CD4-positive, CD25-positive, alpha-beta regulatory T cell (primary cell): ENCODE measurements around the gene FBLN7. TPM values are rescaled to one million over a fixed set of nuclear protein-coding genes. Genes with fewer than 3 reads are reported as not detected.

Experiments
- ATAC-seq, 2 donors: fragments of 150-1000 bp; cut with Tn5 transposase; one replicate each; pipeline ENCODE4 v1.10.0; 2021; ENCODE audit warnings: low read depth in 2 of 2, moderate number of reproducible peaks in 2 of 2, moderate library complexity in 1 of 2
- DNase-seq, 3 donors: peaks; one replicate each; pipeline versions ENCODE4 v3.0.0 to v3.0.0-alpha.2; 2012 to 2022; ENCODE audit warnings: mixed read lengths in 1 of 3
- H3K27ac ChIP-seq: one replicate; pipeline ENCODE4 v1.7.0; 2013; ENCODE audit warnings: mild to moderate bottlenecking, low read length; ENCODE audit not compliant: insufficient read depth, poor library complexity, severe bottlenecking
- H3K27me3 ChIP-seq: one replicate; pipeline ENCODE4 v1.7.0; 2013; ENCODE audit warnings: low read length; ENCODE audit not compliant: control insufficient read depth, insufficient read depth
- H3K36me3 ChIP-seq: one replicate; pipeline ENCODE4 v1.7.0; 2013; ENCODE audit warnings: mild to moderate bottlenecking, low read length, moderate library complexity; ENCODE audit not compliant: control insufficient read depth, insufficient read depth
- H3K4me1 ChIP-seq: 2 replicates; pipeline ENCODE4 v1.7.0; 2013; ENCODE audit warnings: mild to moderate bottlenecking, low read length; ENCODE audit not compliant: insufficient read depth, control insufficient read depth, poor library complexity, severe bottlenecking
- H3K4me3 ChIP-seq: one replicate; pipeline ENCODE4 v1.7.0; 2013; ENCODE audit warnings: low read depth, mild to moderate bottlenecking, low read length, moderate library complexity
- H3K9me3 ChIP-seq, 2 experiments: 1 replicate in 1 of 2; 2 replicates in 1 of 2; pipeline ENCODE4 v1.7.0; 2013; ENCODE audit warnings: low read length in 2 of 2, mild to moderate bottlenecking in 1 of 2, moderate library complexity in 1 of 2; ENCODE audit not compliant: control insufficient read depth in 2 of 2
- H3K27ac Mint-ChIP-seq, 3 donors: one replicate each; pipeline ENCODE4 v1.8.0; 2020 to 2022; ENCODE audit warnings: mild to moderate bottlenecking in 3 of 3, mixed read lengths in 3 of 3, moderate library complexity in 2 of 3
- H3K27me3 Mint-ChIP-seq: one replicate; pipeline ENCODE4 v1.8.0; 2022; ENCODE audit warnings: mild to moderate bottlenecking, mixed read lengths
- H3K36me3 Mint-ChIP-seq: one replicate; pipeline ENCODE4 v1.8.0; 2020; ENCODE audit warnings: mixed read lengths
- H3K4me1 Mint-ChIP-seq, 4 donors: one replicate each; pipeline ENCODE4 v1.8.0; 2020 to 2022; ENCODE audit warnings: mixed read lengths in 4 of 4, mild to moderate bottlenecking in 1 of 4
- H3K4me3 Mint-ChIP-seq, 4 donors: one replicate each; pipeline ENCODE4 v1.8.0; 2020 to 2022; ENCODE audit warnings: mild to moderate bottlenecking in 4 of 4, mixed read lengths in 4 of 4, moderate library complexity in 3 of 4
- H3K9me3 Mint-ChIP-seq, 7 donors: one replicate each; pipeline ENCODE4 v1.8.0; 2020 to 2022; ENCODE audit warnings: mixed read lengths in 7 of 7, mild to moderate bottlenecking in 3 of 7, moderate library complexity in 2 of 7
- polyA plus RNA-seq, 4 donors: library from polyadenylated mRNA; unstranded; fragments of 300-500 nt; fragmentation: Illumina TruSeq; gene quantifications; one replicate each; pipeline ENCODE4 v1.2.3, GENCODE V29; 2021
- total RNA-seq: library from RNA; stranded (reverse); gene quantifications from one replicate; pipeline ENCODE4 v1.2.3, GENCODE V29; 2022

Gene FBLN7
- total and polyA plus RNA-seq, 5 donors from 2014 or later: 19.3 to 40.2 (median 36.0) TPM

DNA sequence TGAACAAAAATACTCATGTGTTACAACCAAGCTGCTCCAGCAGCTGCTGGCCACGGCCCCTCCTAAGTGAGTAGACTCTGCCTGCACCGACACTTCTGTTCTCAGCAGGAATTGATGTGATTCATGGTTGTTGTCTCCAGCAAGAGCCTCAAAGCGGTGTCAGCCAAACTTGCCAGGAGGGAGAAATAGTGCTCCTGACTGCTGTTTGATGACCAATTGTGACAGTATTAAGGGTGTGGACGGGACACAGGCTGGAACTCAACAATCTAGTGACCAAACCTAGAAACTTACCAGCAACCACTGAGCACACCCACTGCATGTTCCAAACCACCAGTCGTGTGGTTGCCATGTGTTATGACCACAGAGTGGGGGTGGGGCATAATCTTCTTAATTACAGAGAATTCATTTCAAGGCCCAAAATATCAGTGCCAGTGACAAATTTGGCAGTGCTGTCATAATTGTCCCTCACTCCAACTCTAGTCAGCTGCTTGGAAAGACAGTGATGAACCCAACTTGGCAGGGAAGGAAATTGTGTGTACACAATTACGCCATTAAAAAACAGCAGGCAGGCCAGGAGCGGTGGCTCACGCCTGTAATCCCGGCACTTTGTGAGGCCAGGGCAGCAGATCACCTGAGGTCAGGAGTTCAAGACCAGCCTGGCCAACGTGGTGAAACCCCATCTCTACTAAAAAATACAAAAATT is 30.4 kb downstream of the FBLN7 start:
- Histone ChIP-seq H3K36me3 (no peaks in the 10 kb centered on the region), H3K27ac (no peak overlapping the region), H3K4me3 (no peak overlapping the region), H3K9me3 (no peaks in the 10 kb centered on the region), H3K27me3 (no peaks in the 10 kb centered on the region), H3K4me1 (peaks cover 8% of the 10 kb centered on the region)
- H3K36me3 Mint-ChIP-seq: no peaks in the 10 kb centered on the region
- DNase-seq (no peak), ATAC-seq (no peak)
- H3K9me3 Mint-ChIP-seq: no peaks in the 10 kb centered on the region
- peak overlapping the region in 2 of 3 donors; percentile 53 to 90 for H3K27ac Mint-ChIP-seq
- no peak overlapping the region for H3K4me3 Mint-ChIP-seq
- H3K27me3 Mint-ChIP-seq: peaks cover 5% of the 10 kb centered on the region
- peaks cover 6 to 25% (median 12%) of the 10 kb centered on the region in 4 donors for H3K4me1 Mint-ChIP-seq

DNA sequence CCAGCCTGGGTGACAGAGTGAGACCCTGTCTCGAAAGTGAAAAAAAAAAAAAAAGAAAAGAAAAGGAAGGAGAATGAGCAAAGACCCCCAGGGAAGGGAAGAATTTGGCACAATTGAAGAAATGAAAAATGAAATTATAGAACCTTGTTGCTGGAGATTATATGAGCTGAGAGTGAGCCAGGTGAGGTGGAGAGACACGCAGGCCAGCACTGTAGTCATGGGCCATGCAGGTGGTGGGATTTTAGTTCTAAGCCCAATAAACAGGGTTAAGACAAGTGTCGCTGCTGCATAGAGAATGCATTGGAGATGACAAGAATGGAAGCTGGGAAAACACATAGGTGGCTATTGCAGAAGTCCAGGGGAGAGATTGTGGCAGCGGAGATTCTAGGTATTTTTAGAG is 32.3 kb downstream of the FBLN7 start:
- DNase-seq: no peak
- Histone ChIP-seq H3K27me3 (no peaks in the 10 kb centered on the region), H3K9me3 (no peaks in the 10 kb centered on the region), H3K4me1 (peaks cover 8% of the 10 kb centered on the region), H3K4me3 (no peak overlapping the region), H3K36me3 (no peaks in the 10 kb centered on the region), H3K27ac (no peak overlapping the region)
- H3K4me1 Mint-ChIP-seq: peaks cover 6 to 36% (median 13%) of the 10 kb centered on the region in 4 donors
- H3K4me3 Mint-ChIP-seq: no peak overlapping the region
- ATAC-seq: no peak
- H3K36me3 Mint-ChIP-seq: no peaks in the 10 kb centered on the region
- H3K27me3 Mint-ChIP-seq: peaks cover 5% of the 10 kb centered on the region
- H3K9me3 Mint-ChIP-seq: no peaks in the 10 kb centered on the region
- no peak overlapping the region for H3K27ac Mint-ChIP-seq

DNA sequence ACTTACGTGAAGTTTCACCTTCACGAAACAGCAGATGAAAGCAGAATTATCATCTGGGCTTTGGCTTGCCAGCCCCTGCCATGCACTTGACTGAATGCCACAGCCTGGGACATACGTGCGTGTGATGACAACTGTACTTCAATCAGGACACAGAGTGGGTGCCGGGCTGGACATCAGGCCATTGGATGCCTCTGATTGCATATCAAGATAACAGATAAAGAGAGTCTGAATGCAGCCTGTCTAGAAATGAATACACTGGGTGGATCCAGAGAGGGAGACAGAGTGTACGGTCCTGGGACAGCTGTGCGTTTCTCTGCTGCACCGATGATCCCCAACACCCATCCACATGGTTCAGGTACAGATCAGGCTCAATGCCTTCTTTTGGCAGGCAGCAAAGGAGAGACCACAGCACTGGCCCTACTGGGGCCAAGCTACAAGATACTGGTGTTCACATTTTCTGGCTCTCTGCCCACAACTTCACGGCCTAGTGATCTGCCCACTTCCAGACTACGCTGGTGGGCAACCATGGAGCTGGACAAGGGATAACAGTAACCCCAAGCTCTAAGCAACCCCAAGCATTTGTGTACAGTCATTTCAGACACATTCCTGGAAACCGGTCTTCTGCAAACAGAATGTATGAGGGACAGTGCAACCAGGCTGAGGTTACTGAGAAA is 35.6 kb downstream of the FBLN7 start:
- H3K27me3 ChIP-seq: no peaks in the 10 kb centered on the region
- H3K36me3 Mint-ChIP-seq: no peaks in the 10 kb centered on the region
- DNase-seq: peak in 1 of 3 donors; percentile 29
- peak overlapping the region; percentile 24 for H3K4me3 ChIP-seq
- H3K9me3 ChIP-seq: no peaks in the 10 kb centered on the region
- H3K4me1 ChIP-seq: no peaks in the 10 kb centered on the region
- H3K27ac ChIP-seq: no peak overlapping the region
- peaks cover 2 to 24% (median 12%) of the 10 kb centered on the region in 4 donors for H3K4me1 Mint-ChIP-seq
- H3K36me3 ChIP-seq: no peaks in the 10 kb centered on the region
- no peaks in the 10 kb centered on the region for H3K9me3 Mint-ChIP-seq
- H3K4me3 Mint-ChIP-seq: peak overlapping the region; percentile 11 to 76 (median 55)
- no peak for ATAC-seq
- H3K27me3 Mint-ChIP-seq: peaks cover 5% of the 10 kb centered on the region
- H3K27ac Mint-ChIP-seq: peak overlapping the region; percentile 9 to 81 (median 76)

DNA sequence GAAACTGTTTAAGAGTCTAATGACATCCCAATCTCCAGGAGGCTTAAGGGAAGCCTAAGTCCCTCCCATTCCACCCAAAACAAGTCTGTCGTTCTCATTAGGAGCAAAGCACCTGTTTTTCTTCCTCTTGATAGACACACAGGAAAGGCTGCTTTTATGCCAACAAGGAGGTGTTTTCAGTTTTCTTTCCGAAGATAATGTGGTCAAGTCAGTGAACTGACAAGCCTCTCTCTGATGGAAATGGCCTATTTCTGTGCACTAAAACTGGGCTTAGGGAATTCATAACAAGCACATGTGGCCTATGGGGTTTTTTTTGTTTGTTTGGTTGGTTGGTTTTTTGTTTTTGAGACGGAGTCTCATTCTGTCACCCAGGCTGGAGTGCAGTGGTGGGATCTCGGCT is 36.2 kb downstream of the FBLN7 start:
- ATAC-seq: no peak
- no peaks in the 10 kb centered on the region for H3K9me3 ChIP-seq
- H3K36me3 ChIP-seq: no peaks in the 10 kb centered on the region
- no peaks in the 10 kb centered on the region for H3K36me3 Mint-ChIP-seq
- peaks cover 5% of the 10 kb centered on the region for H3K27me3 Mint-ChIP-seq
- no peaks in the 10 kb centered on the region for H3K27me3 ChIP-seq
- no peaks in the 10 kb centered on the region for H3K4me1 ChIP-seq
- peak overlapping the region; percentile 3 for H3K4me3 ChIP-seq
- H3K4me3 Mint-ChIP-seq: peak overlapping the region in 2 of 4 donors; percentile 2 to 11
- peak overlapping the region in 2 of 3 donors; percentile 9 to 71 for H3K27ac Mint-ChIP-seq
- peaks cover 5 to 30% (median 14%) of the 10 kb centered on the region in 4 donors for H3K4me1 Mint-ChIP-seq
- no peaks in the 10 kb centered on the region for H3K9me3 Mint-ChIP-seq
- H3K27ac ChIP-seq: no peak overlapping the region
- DNase-seq: peak in 1 of 3 donors; percentile 27

DNA sequence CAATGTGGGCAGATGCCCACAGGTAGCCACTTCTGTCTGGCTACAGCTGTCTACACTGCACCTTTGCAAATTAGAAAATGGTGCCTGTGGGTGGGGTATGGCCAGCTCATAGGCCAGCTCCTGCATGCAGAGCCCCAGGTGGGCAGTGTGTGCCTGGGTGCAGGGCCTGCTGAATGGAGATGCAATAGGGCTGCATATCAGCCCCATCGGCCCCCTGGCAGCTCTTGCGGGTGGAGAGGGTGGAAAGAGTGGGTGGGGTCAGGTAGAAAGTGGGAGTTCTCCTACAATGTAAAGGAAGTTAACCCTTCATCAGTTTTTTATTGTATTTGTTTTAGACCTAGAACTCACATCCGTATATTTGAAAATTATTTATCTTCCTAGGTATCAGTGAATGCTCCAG is 37.1 kb downstream of the FBLN7 start:
- Histone ChIP-seq H3K27ac (no peak overlapping the region), H3K36me3 (no peaks in the 10 kb centered on the region), H3K4me1 (no peaks in the 10 kb centered on the region), H3K27me3 (no peaks in the 10 kb centered on the region), H3K4me3 (no peak overlapping the region), H3K9me3 (no peaks in the 10 kb centered on the region)
- Mint-ChIP-seq H3K4me3 (peak overlapping the region in 1 of 4 donors; percentile 7), H3K36me3 (no peaks in the 10 kb centered on the region), H3K9me3 (no peaks in the 10 kb centered on the region), H3K4me1 (peaks cover 5 to 39% (median 20%) of the 10 kb centered on the region in 4 donors), H3K27ac (no peak overlapping the region), H3K27me3 (peaks cover 5% of the 10 kb centered on the region)
- no peak for DNase-seq
- ATAC-seq: no peak

DNA sequence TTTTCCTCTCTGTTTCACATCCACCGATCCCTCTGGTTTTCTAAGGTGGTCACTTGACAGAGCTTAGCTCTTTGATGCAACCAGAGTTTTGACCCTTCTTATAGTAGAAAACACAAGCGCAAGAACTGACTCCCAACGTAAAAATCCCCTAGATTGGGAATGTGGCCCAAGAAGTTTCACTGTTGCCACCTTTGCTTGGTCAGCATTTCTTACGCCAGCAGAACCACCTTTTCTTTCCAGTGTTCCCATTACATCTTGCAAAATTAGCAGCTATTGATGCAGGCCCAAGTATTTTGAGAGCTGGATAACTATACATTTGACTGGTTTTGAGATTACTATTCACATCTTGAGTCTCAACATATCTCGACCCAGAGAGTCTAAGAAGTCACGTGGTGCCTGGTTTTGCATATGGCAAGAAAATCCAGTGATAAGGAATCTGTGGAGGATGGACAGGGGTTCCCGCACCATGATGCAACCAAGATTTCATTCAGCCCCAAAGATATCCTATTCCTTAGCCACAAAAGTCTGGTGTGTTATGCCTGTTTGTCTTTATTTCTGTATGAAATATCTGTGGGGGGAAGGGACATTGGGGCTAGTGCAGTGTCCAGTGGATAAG is 37.9 kb downstream of the FBLN7 start:
- Mint-ChIP-seq H3K27me3 (peaks cover 3% of the 10 kb centered on the region), H3K4me1 (peaks cover 5 to 44% (median 24%) of the 10 kb centered on the region in 4 donors), H3K27ac (no peak overlapping the region), H3K9me3 (no peaks in the 10 kb centered on the region), H3K36me3 (no peaks in the 10 kb centered on the region), H3K4me3 (no peak overlapping the region)
- Histone ChIP-seq H3K27ac (no peak overlapping the region), H3K4me3 (no peak overlapping the region), H3K27me3 (no peaks in the 10 kb centered on the region), H3K4me1 (no peaks in the 10 kb centered on the region), H3K36me3 (no peaks in the 10 kb centered on the region), H3K9me3 (no peaks in the 10 kb centered on the region)
- DNase-seq: no peak
- no peak for ATAC-seq

DNA sequence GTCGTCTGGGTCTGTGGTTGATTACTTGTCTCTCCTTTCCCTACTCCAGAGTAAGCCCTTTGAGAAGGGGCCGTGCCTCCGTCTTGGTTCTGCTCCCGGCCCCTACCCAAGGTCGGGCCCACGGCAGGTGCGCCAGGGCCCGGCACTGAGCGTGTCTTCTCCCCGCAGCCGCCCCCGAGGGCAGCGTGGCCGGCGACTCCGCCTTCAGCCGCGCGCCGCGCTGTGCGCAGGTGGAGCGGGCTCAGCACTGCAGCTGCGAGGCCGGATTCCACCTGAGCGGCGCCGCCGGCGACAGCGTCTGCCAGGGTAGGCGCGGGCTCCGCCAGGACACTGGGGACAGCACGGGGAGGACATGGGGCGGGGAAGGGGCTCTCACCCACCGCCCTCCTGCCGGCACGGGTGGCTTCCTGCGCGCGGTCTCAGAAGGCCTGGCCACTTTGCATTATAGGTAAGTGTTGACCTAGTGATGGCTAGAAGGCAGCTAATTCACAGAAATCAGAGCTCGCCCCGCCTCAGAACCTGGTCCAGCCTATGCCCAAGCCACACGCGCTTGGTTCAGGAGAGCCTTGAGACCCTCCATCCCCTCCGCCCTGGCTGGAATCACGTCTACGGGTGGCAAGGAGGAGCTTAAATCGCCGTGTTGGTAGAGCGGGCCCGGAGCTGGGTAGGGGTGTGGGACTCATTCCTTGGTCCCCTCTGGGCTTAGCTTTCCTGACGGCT is 43.5 kb downstream of the FBLN7 start:
- no peaks in the 10 kb centered on the region for H3K27me3 Mint-ChIP-seq
- peak overlapping the region; percentile 91 to 98 (median 93) for H3K4me3 Mint-ChIP-seq
- Histone ChIP-seq H3K9me3 (no peaks in the 10 kb centered on the region), H3K4me1 (peaks cover 52% of the 10 kb centered on the region), H3K36me3 (peaks cover 11% of the 10 kb centered on the region), H3K4me3 (peak overlapping the region; percentile 77), H3K27me3 (no peaks in the 10 kb centered on the region), H3K27ac (peak overlapping the region; percentile 84)
- H3K4me1 Mint-ChIP-seq: peaks cover 29 to 72% (median 50%) of the 10 kb centered on the region in 4 donors
- DNase-seq: peak; percentile 62 to 81 (median 78)
- H3K9me3 Mint-ChIP-seq: no peaks in the 10 kb centered on the region
- peak overlapping the region; percentile 96 to 98 (median 97) for H3K27ac Mint-ChIP-seq
- peak; percentile 80 to 83 for ATAC-seq
- H3K36me3 Mint-ChIP-seq: peaks cover 11% of the 10 kb centered on the region
